WI38 (cell line): ENCODE measurements around the gene NR5A1.

Source experiments
- H3K4me3 ChIP-seq: 2 replicates; pipeline ENCODE4 v1.5.1; 2011; ENCODE audit warnings: low read depth, mild to moderate bottlenecking, control low read depth, low read length
- CTCF ChIP-seq: IDR thresholded peaks from 2 replicates; pipeline ENCODE4 v1.5.1; 2012; ENCODE audit warnings: low read depth, mild to moderate bottlenecking, control low read depth, low read length

The NR5A1 gene

GRCh38 chr9:124510650-124511425 lies 3.6 kb upstream of the NR5A1 start:
- no peak for TF ChIP-seq CTCF
- no peak overlapping the region for H3K4me3 ChIP-seq

GRCh38 chr9:124507880-124508423 lies 753 bp upstream of the NR5A1 start:
- no peak for TF ChIP-seq CTCF
- H3K4me3 ChIP-seq = no peak overlapping the region

GRCh38 chr9:124506433-124506832 lies 766 bp downstream of the NR5A1 start:
- TF ChIP-seq CTCF = no peak
- no peak overlapping the region for H3K4me3 ChIP-seq

- no peak overlapping the region for H3K4me3 ChIP-seq
- TF ChIP-seq CTCF = no peak
These were observed 1.3 kb downstream of the NR5A1 start for GRCh38 chr9:124505901-124506346.

GRCh38 chr9:124505006-124505900 lies 1.9 kb downstream of the NR5A1 start:
- no peak for TF ChIP-seq CTCF
- no peak overlapping the region for H3K4me3 ChIP-seq

GRCh38 chr9:124504530-124505005 lies 2.6 kb downstream of the NR5A1 start:
- no peak for TF ChIP-seq CTCF
- no peak overlapping the region for H3K4me3 ChIP-seq
